Activated CD8-positive, alpha-beta T cell treated with anti-CD3 and anti-CD28 coated beads for 36 hours (primary cell): ENCODE measurements around the gene LTBP3. TPM values are rescaled to one million over a fixed set of nuclear protein-coding genes. Genes with fewer than 3 reads are reported as not detected.
A peak's percentile ranks its signal among the peaks of the same experiment; 100 is the strongest.
"Not testable (repeated sequence)": the region's sequence is repeated elsewhere in the genome, so short reads cannot be mapped to it uniquely, and the experiment has no call there.

Experiments
- ATAC-seq: fragments of 200-7000 bp; cut with Tn5 transposase; one replicate; pipeline ENCODE4 v1.10.0; 2021; ENCODE audit warnings: mild to moderate bottlenecking, moderate library complexity
- CTCF ChIA-PET: fragments of 350-600 bp; sonication (Branson Sonifier 250); formaldehyde crosslinking; loops from one replicate; lab custom pipeline; 2021; ENCODE audit warnings: antibody characterized with exemption; lab: Charles Lee
- POLR2A ChIA-PET: fragments of 350-600 bp; sonication (Branson Sonifier 250); formaldehyde crosslinking; loops from one replicate; lab custom pipeline; 2021; ENCODE audit warnings: antibody characterized with exemption; lab: Charles Lee
- DNase-seq: peaks from one replicate; pipeline ENCODE4 v3.0.0-alpha.2; 2020
- H3K27ac Mint-ChIP-seq: one replicate; pipeline ENCODE4 v1.8.0; 2021; ENCODE audit warnings: mild to moderate bottlenecking, mixed read lengths
- H3K27me3 Mint-ChIP-seq: one replicate; pipeline ENCODE4 v1.8.0; 2021; ENCODE audit warnings: mixed read lengths
- H3K36me3 Mint-ChIP-seq: one replicate; pipeline ENCODE4 v1.8.0; 2021; ENCODE audit warnings: low read depth, mixed read lengths
- H3K4me1 Mint-ChIP-seq: one replicate; pipeline ENCODE4 v1.8.0; 2021; ENCODE audit warnings: low read depth, mixed read lengths
- H3K4me3 Mint-ChIP-seq: one replicate; pipeline ENCODE4 v1.8.0; 2021; ENCODE audit warnings: mild to moderate bottlenecking, moderate library complexity, mixed read lengths
- H3K9me3 Mint-ChIP-seq: one replicate; pipeline ENCODE4 v1.8.0; 2021; ENCODE audit warnings: mixed read lengths
- CTCF ChIP-seq: fragments of 200-600 bp; IDR thresholded peaks from one replicate; pipeline ENCODE4 v1.8.0; 2022; ENCODE audit warnings: antibody characterized with exemption, mild to moderate bottlenecking
- intact Hi-C: fragments of 100-400 bp; cut with micrococcal nuclease; formaldehyde crosslinking; loops from one replicate; pipeline ENCODE4 v1.10.0; 2022
- total RNA-seq, 2 experiments: library from RNA; stranded (reverse); gene quantifications; one replicate each; pipeline ENCODE4 v1.2.3, GENCODE V29; 2021

Gene LTBP3
- total RNA-seq, 2 experiments from 2014 or later, result 55.4 to 56.0 TPM

GRCh38 chr11:65569973-65570918, 12.1 kb upstream of the LTBP3 start, which contains the start of gene ZNRD2:
Gene ZNRD2 (plus strand): TSS chr11:65570477. CDS start chr11:65570492, 15 bp downstream.
- ATAC-seq, result peak; percentile 77
- ChIA-PET CTCF (interaction anchor here (0.8 to 4.7 kb wide), 10 partner anchors 9 to 290 kb away, joined by 3 to 59 read pairs (median 6); partner anchors contain the start of genes LTBP3, MAP3K11, MUS81 and PCNX3), POLR2A (interaction anchor here (0.9 to 6.0 kb wide), 13 partner anchors 10 to 152 kb away, joined by 3 to 51 read pairs (median 10); partner anchors contain the start of genes LTBP3, MALAT1, NEAT1 and PCNX3)
- peak; percentile 99 for DNase-seq
- peak within 1 kb of the TSS; percentile 93 for H3K4me3 Mint-ChIP-seq
- peak; percentile 27 for TF ChIP-seq CTCF
- intact Hi-C loops, result loop anchor here (5.0 kb wide), 1 partner anchor 143 kb away; no protein-coding TSS in a partner anchor
- peak within 1 kb of the TSS; percentile 97 for H3K27ac Mint-ChIP-seq
- peaks cover 37% of the 10 kb centered on the region for H3K36me3 Mint-ChIP-seq
- peaks cover 57% of the 10 kb centered on the region for H3K4me1 Mint-ChIP-seq
- H3K9me3 Mint-ChIP-seq, result no peaks in the 10 kb centered on the region
- H3K27me3 Mint-ChIP-seq, result no peaks in the 10 kb centered on the region

- TF ChIP-seq CTCF, result no peak
- ATAC-seq (peak; percentile 13), DNase-seq (no peak)
- CTCF ChIA-PET, result interaction anchor here (0.8 to 4.7 kb wide), 8 partner anchors 8 to 290 kb away, joined by 5 to 59 read pairs (median 16); partner anchors contain the start of genes LTBP3, MAP3K11, MUS81 and PCNX3
- Mint-ChIP-seq H3K36me3 (peaks cover 37% of the 10 kb centered on the region), H3K27ac (peak overlapping the region; percentile 97), H3K27me3 (no peaks in the 10 kb centered on the region), H3K4me1 (peaks cover 55% of the 10 kb centered on the region), H3K9me3 (no peaks in the 10 kb centered on the region), H3K4me3 (peak overlapping the region; percentile 93)
- intact Hi-C loops, result no loop called here
- POLR2A ChIA-PET, result interaction anchor here (0.6 to 6.0 kb wide), 11 partner anchors 9 to 146 kb away, joined by 3 to 51 read pairs (median 8); partner anchors contain the start of genes LTBP3, MALAT1, NEAT1 and PCNX3
Measured at GRCh38 chr11:65569164-65569972, 11.2 kb upstream of the LTBP3 start.

- H3K9me3 Mint-ChIP-seq, result no peaks in the 10 kb centered on the region
- no peak for TF ChIP-seq CTCF
- peak overlapping the region; percentile 96 for H3K27ac Mint-ChIP-seq
- peak overlapping the region; percentile 46 for H3K4me3 Mint-ChIP-seq
- CTCF ChIA-PET, result interaction anchor here (0.6 to 5.3 kb wide), 10 partner anchors 8 to 251 kb away, joined by 3 to 39 read pairs (median 5); partner anchors contain the start of gene EHBP1L1
- H3K27me3 Mint-ChIP-seq, result no peaks in the 10 kb centered on the region
- peaks cover 20% of the 10 kb centered on the region for H3K36me3 Mint-ChIP-seq
- DNase-seq, result peak; percentile 68
- peak; percentile 14 for ATAC-seq
- POLR2A ChIA-PET, result interaction anchor here (0.6 to 3.0 kb wide), 16 partner anchors 7 to 144 kb away, joined by 3 to 25 read pairs (median 4); partner anchors contain the start of genes EHBP1L1, FAM89B, MALAT1 and NEAT1
- intact Hi-C loops, result no loop called here
- H3K4me1 Mint-ChIP-seq, result peaks cover 46% of the 10 kb centered on the region
Measured at GRCh38 chr11:65565624-65566453, 7.7 kb upstream of the LTBP3 start.

GRCh38 chr11:65564879-65565559, 6.9 kb upstream of the LTBP3 start:
- Mint-ChIP-seq H3K27ac (peak overlapping the region; percentile 96), H3K4me1 (peaks cover 55% of the 10 kb centered on the region), H3K36me3 (peaks cover 16% of the 10 kb centered on the region)
- ChIA-PET CTCF (interaction anchor here (0.6 to 5.3 kb wide), 8 partner anchors 8 to 250 kb away, joined by 3 to 39 read pairs (median 5); no protein-coding TSS in a partner anchor), POLR2A (interaction anchor here (0.8 to 3.0 kb wide), 11 partner anchors 8 to 141 kb away, joined by 3 to 25 read pairs (median 4); partner anchors contain the start of genes FAM89B, MALAT1 and NEAT1)
- intact Hi-C loops, ATAC-seq, H3K27me3 Mint-ChIP-seq, H3K4me3 Mint-ChIP-seq, DNase-seq, H3K9me3 Mint-ChIP-seq: not testable (repeated sequence)
